ENCODE data around the gene GRM7.

GRCh38 chr3:7707187-7707586 lies 846.3 kb downstream of the GRM7 start:
- TF ChIP-seq EZH2phosphoT487 (IDR thresholded peaks at IDR 0.05; ENCODE audit: low read depth, severe bottlenecking, unreplicated experiment): no peak
- TF ChIP-seq, protein P1, sequence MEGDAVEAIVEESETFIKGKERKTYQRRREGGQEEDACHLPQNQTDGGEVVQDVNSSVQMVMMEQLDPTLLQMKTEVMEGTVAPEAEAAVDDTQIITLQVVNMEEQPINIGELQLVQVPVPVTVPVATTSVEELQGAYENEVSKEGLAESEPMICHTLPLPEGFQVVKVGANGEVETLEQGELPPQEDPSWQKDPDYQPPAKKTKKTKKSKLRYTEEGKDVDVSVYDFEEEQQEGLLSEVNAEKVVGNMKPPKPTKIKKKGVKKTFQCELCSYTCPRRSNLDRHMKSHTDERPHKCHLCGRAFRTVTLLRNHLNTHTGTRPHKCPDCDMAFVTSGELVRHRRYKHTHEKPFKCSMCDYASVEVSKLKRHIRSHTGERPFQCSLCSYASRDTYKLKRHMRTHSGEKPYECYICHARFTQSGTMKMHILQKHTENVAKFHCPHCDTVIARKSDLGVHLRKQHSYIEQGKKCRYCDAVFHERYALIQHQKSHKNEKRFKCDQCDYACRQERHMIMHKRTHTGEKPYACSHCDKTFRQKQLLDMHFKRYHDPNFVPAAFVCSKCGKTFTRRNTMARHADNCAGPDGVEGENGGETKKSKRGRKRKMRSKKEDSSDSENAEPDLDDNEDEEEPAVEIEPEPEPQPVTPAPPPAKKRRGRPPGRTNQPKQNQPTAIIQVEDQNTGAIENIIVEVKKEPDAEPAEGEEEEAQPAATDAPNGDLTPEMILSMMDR (IDR thresholded peaks at IDR 0.05; ENCODE audit: poor library complexity): no peak
